Measurements from ENCODE around the gene TKTL1.

Gene TKTL1

DNA sequence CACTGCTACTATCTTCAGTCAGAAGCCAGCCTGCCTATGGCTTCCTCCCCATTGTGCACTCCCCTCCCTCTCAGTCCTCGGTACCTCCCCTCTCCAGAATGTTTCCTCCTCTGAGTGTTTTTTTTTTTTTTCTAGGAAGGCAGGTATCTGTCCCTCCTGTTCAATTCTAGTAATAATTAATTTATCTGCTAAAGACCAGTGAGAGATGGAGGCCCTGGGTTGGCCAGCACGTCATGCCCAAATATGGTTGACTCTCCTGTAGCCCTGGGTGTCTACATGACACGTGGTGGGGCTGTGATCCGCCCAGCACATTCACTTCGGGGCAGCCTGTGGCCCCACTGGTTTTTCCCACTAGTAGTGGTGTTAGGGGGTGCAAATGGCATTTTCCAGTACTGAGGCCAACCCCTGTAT, 77.0 kb downstream of the TKTL1 start:
- H4K8ac ChIP-seq (ENCODE audit: low read depth, low read length), result no peak overlapping the region
- H3K79me1 ChIP-seq (ENCODE audit: low read length), result no peaks in the 10 kb centered on the region
- no peak overlapping the region for H3K23ac ChIP-seq (ENCODE audit: low read length)
- H2AK5ac ChIP-seq (ENCODE audit: low read length), result no peak overlapping the region
- no peaks in the 10 kb centered on the region for H3K27me3 ChIP-seq (ENCODE audit: insufficient read depth, low read length, poor library complexity)
- no peak overlapping the region for H3K56ac ChIP-seq (ENCODE audit: low read length)
- no CpG with 5 or more reads among the region's 5 CpGs for WGBS (ENCODE audit: extremely low coverage, insufficient coverage, low lambda C conversion rate)
- peaks cover 30% of the 10 kb centered on the region for H3K79me2 ChIP-seq (ENCODE audit: control insufficient read depth, insufficient read depth, low read length)
- H3K9ac ChIP-seq (ENCODE audit: low read length), result no peak overlapping the region
- H3K4me3 ChIP-seq (ENCODE audit: low read length), result no peak overlapping the region
- H2BK5ac ChIP-seq (ENCODE audit: low read length), result no peak overlapping the region
- H3K18ac ChIP-seq (ENCODE audit: low read length), result peak overlapping the region; percentile 65
- no peak overlapping the region for H3K27ac ChIP-seq (ENCODE audit: low read depth, low read length)
- no peak overlapping the region for H2BK15ac ChIP-seq (replicated peaks; ENCODE audit: low read depth)
- no peak overlapping the region for H3K4me2 ChIP-seq (ENCODE audit: low read length)
- no peak overlapping the region for H4K5ac ChIP-seq (ENCODE audit: low read length)
- peak; percentile 44 for DNase-seq
- H3K36me3 ChIP-seq (ENCODE audit: control insufficient read depth, insufficient read depth, low read length), result peaks cover 2% of the 10 kb centered on the region
- H3K4me1 ChIP-seq (ENCODE audit: control insufficient read depth, low read depth, low read length), result no peaks in the 10 kb centered on the region
- H3K4ac ChIP-seq (ENCODE audit: low read depth, low read length), result peak overlapping the region; percentile 87
- H2BK120ac ChIP-seq (ENCODE audit: low read depth, low read length), result no peak overlapping the region

- peak; percentile 90 for DNase-seq
- Histone ChIP-seq H2AK5ac (ENCODE audit: low read length) (no peak overlapping the region), H4K8ac (ENCODE audit: low read depth, low read length) (no peak overlapping the region), H3K4me1 (ENCODE audit: control insufficient read depth, low read depth, low read length) (no peaks in the 10 kb centered on the region), H3K27me3 (ENCODE audit: insufficient read depth, low read length, poor library complexity) (no peaks in the 10 kb centered on the region), H3K9ac (ENCODE audit: low read length) (peak overlapping the region; percentile 62), H3K79me2 (ENCODE audit: control insufficient read depth, insufficient read depth, low read length) (peaks cover 20% of the 10 kb centered on the region), H3K4ac (ENCODE audit: low read depth, low read length) (peak overlapping the region; percentile 21), H3K36me3 (ENCODE audit: control insufficient read depth, insufficient read depth, low read length) (no peaks in the 10 kb centered on the region), H2BK5ac (ENCODE audit: low read length) (no peak overlapping the region), H3K4me3 (ENCODE audit: low read length) (no peak overlapping the region), H3K56ac (ENCODE audit: low read length) (peak overlapping the region; percentile 79), H2BK120ac (ENCODE audit: low read depth, low read length) (no peak overlapping the region), H3K18ac (ENCODE audit: low read length) (peak overlapping the region; percentile 65), H3K4me2 (ENCODE audit: low read length) (peak overlapping the region; percentile 20), H2BK15ac (replicated peaks; ENCODE audit: low read depth) (no peak overlapping the region), H4K5ac (ENCODE audit: low read length) (no peak overlapping the region), H3K23ac (ENCODE audit: low read length) (no peak overlapping the region), H3K79me1 (ENCODE audit: low read length) (no peaks in the 10 kb centered on the region), H3K27ac (ENCODE audit: low read depth, low read length) (peak overlapping the region; percentile 34)
- WGBS (ENCODE audit: extremely low coverage, insufficient coverage, low lambda C conversion rate), result no CpG with 5 or more reads among the region's 23 CpGs
Measured at GRCh38 chrX:154373340-154374306, 78.0 kb downstream of the TKTL1 start.

GRCh38 chrX:154374313-154375155, 78.9 kb downstream of the TKTL1 start, which contains the start of gene FLNA:
Gene FLNA, minus strand, starts transcription at chrX:154374634. Its CDS starts 3,389 bp downstream, at chrX:154371245.
- Histone ChIP-seq H3K4me1 (ENCODE audit: control insufficient read depth, low read depth, low read length) (no peaks in the 10 kb centered on the region), H2BK15ac (replicated peaks; ENCODE audit: low read depth) (no peak within 1 kb of the TSS), H2BK120ac (ENCODE audit: low read depth, low read length) (no peak within 1 kb of the TSS), H3K4me3 (ENCODE audit: low read length) (no peak within 1 kb of the TSS), H3K56ac (ENCODE audit: low read length) (peak within 1 kb of the TSS; percentile 79), H3K4me2 (ENCODE audit: low read length) (peak within 1 kb of the TSS; percentile 20), H3K79me2 (ENCODE audit: control insufficient read depth, insufficient read depth, low read length) (peaks cover 14% of the 10 kb centered on the region), H3K27me3 (ENCODE audit: insufficient read depth, low read length, poor library complexity) (no peaks in the 10 kb centered on the region), H3K27ac (ENCODE audit: low read depth, low read length) (no peak within 1 kb of the TSS), H3K9ac (ENCODE audit: low read length) (peak within 1 kb of the TSS; percentile 62), H3K18ac (ENCODE audit: low read length) (peak within 1 kb of the TSS; percentile 81), H3K23ac (ENCODE audit: low read length) (no peak within 1 kb of the TSS), H3K36me3 (ENCODE audit: control insufficient read depth, insufficient read depth, low read length) (no peaks in the 10 kb centered on the region), H2BK5ac (ENCODE audit: low read length) (no peak within 1 kb of the TSS), H2AK5ac (ENCODE audit: low read length) (no peak within 1 kb of the TSS), H4K8ac (ENCODE audit: low read depth, low read length) (no peak within 1 kb of the TSS), H3K4ac (ENCODE audit: low read depth, low read length) (peak within 1 kb of the TSS; percentile 21), H4K5ac (ENCODE audit: low read length) (no peak within 1 kb of the TSS), H3K79me1 (ENCODE audit: low read length) (no peaks in the 10 kb centered on the region)
- DNase-seq, result peak; percentile 51
- WGBS (ENCODE audit: extremely low coverage, insufficient coverage, low lambda C conversion rate), result no CpG with 5 or more reads among the region's 95 CpGs

- H4K5ac ChIP-seq (ENCODE audit: low read length), result no peak overlapping the region
- no peak overlapping the region for H3K27ac ChIP-seq (ENCODE audit: low read depth, low read length)
- no peak overlapping the region for H2AK5ac ChIP-seq (ENCODE audit: low read length)
- no peak overlapping the region for H3K4ac ChIP-seq (ENCODE audit: low read depth, low read length)
- H3K4me1 ChIP-seq (ENCODE audit: control insufficient read depth, low read depth, low read length), result no peaks in the 10 kb centered on the region
- H2BK15ac ChIP-seq (replicated peaks; ENCODE audit: low read depth), result no peak overlapping the region
- H3K4me2 ChIP-seq (ENCODE audit: low read length), result no peak overlapping the region
- peaks cover 11% of the 10 kb centered on the region for H3K79me2 ChIP-seq (ENCODE audit: control insufficient read depth, insufficient read depth, low read length)
- no peak for DNase-seq
- H2BK5ac ChIP-seq (ENCODE audit: low read length), result no peak overlapping the region
- no peak overlapping the region for H2BK120ac ChIP-seq (ENCODE audit: low read depth, low read length)
- H3K18ac ChIP-seq (ENCODE audit: low read length), result no peak overlapping the region
- H3K23ac ChIP-seq (ENCODE audit: low read length), result no peak overlapping the region
- no peak overlapping the region for H4K8ac ChIP-seq (ENCODE audit: low read depth, low read length)
- no peak overlapping the region for H3K4me3 ChIP-seq (ENCODE audit: low read length)
- no peak overlapping the region for H3K9ac ChIP-seq (ENCODE audit: low read length)
- H3K56ac ChIP-seq (ENCODE audit: low read length), result no peak overlapping the region
- H3K27me3 ChIP-seq (ENCODE audit: insufficient read depth, low read length, poor library complexity), result no peaks in the 10 kb centered on the region
- WGBS (ENCODE audit: extremely low coverage, insufficient coverage, low lambda C conversion rate), result no CpG with 5 or more reads among the region's 10 CpGs
- no peaks in the 10 kb centered on the region for H3K36me3 ChIP-seq (ENCODE audit: control insufficient read depth, insufficient read depth, low read length)
- H3K79me1 ChIP-seq (ENCODE audit: low read length), result no peaks in the 10 kb centered on the region
Measured at GRCh38 chrX:154375156-154375504, 79.5 kb downstream of the TKTL1 start.

DNA sequence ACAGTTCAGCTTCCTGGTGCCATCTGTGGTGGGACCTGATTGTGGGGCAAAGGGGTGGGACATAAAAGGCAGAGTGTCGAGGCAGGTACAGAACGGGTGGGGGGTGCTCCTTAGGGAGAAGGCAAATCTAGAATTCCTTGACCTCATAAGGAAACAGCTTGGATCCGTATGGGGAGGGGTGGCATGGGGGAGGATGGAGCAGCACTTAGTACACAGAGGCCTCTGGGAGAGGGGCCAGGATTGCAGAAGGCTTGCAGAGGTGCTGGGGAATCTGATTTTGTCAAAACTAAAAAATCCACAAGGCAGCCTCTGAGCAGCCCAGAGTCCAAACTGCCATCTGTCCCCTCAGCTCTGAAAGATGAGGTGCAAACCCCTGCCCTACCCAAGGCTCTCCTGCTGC, 81.2 kb downstream of the TKTL1 start:
- no peak for DNase-seq
- H3K4me1 ChIP-seq (ENCODE audit: control insufficient read depth, low read depth, low read length), result no peaks in the 10 kb centered on the region
- no peak overlapping the region for H2BK120ac ChIP-seq (ENCODE audit: low read depth, low read length)
- no peaks in the 10 kb centered on the region for H3K27me3 ChIP-seq (ENCODE audit: insufficient read depth, low read length, poor library complexity)
- no peaks in the 10 kb centered on the region for H3K36me3 ChIP-seq (ENCODE audit: control insufficient read depth, insufficient read depth, low read length)
- H4K5ac ChIP-seq (ENCODE audit: low read length), result no peak overlapping the region
- no peaks in the 10 kb centered on the region for H3K79me1 ChIP-seq (ENCODE audit: low read length)
- H3K56ac ChIP-seq (ENCODE audit: low read length), result no peak overlapping the region
- H3K9ac ChIP-seq (ENCODE audit: low read length), result no peak overlapping the region
- no peak overlapping the region for H3K23ac ChIP-seq (ENCODE audit: low read length)
- no CpG with 5 or more reads among the region's 3 CpGs for WGBS (ENCODE audit: extremely low coverage, insufficient coverage, low lambda C conversion rate)
- no peak overlapping the region for H3K4ac ChIP-seq (ENCODE audit: low read depth, low read length)
- H2BK15ac ChIP-seq (replicated peaks; ENCODE audit: low read depth), result no peak overlapping the region
- no peak overlapping the region for H3K27ac ChIP-seq (ENCODE audit: low read depth, low read length)
- H3K4me3 ChIP-seq (ENCODE audit: low read length), result no peak overlapping the region
- H2AK5ac ChIP-seq (ENCODE audit: low read length), result no peak overlapping the region
- no peak overlapping the region for H4K8ac ChIP-seq (ENCODE audit: low read depth, low read length)
- peaks cover 4% of the 10 kb centered on the region for H3K79me2 ChIP-seq (ENCODE audit: control insufficient read depth, insufficient read depth, low read length)
- no peak overlapping the region for H3K18ac ChIP-seq (ENCODE audit: low read length)
- no peak overlapping the region for H3K4me2 ChIP-seq (ENCODE audit: low read length)
- H2BK5ac ChIP-seq (ENCODE audit: low read length), result no peak overlapping the region
